Measurements from ENCODE around the gene KDR.

KDR gene

DNA sequence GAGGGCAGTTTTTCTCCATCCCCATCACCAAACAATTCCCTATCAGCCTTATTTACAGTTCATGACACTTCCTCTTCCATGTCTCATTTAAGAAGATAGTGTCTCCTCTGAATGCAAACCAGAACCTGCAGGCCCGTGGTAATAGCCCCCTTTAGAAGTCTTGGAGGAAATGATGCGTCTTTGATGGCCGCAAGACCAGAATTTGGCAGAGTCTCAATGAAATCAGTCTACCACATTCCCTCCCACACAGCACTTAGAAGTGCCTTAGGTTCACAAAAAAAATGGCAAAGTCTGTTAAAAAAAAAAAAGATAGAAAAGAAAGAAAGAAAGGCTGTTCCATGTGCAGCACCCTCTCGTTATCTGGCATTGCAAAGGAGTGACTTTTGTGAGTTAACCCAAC, 2.1 kb upstream of the KDR start:
- Histone ChIP-seq H3K4me3 (replicated peaks; ENCODE audit: low read depth, low read length) (no peak overlapping the region), H3K27me3 (replicated peaks; ENCODE audit: control insufficient read depth, insufficient read depth, low read length) (no peaks in the 10 kb centered on the region), H3K36me3 (ENCODE audit: control insufficient read depth, insufficient read depth, low read length) (no peaks in the 10 kb centered on the region)
- TF ChIP-seq, protein P1, sequence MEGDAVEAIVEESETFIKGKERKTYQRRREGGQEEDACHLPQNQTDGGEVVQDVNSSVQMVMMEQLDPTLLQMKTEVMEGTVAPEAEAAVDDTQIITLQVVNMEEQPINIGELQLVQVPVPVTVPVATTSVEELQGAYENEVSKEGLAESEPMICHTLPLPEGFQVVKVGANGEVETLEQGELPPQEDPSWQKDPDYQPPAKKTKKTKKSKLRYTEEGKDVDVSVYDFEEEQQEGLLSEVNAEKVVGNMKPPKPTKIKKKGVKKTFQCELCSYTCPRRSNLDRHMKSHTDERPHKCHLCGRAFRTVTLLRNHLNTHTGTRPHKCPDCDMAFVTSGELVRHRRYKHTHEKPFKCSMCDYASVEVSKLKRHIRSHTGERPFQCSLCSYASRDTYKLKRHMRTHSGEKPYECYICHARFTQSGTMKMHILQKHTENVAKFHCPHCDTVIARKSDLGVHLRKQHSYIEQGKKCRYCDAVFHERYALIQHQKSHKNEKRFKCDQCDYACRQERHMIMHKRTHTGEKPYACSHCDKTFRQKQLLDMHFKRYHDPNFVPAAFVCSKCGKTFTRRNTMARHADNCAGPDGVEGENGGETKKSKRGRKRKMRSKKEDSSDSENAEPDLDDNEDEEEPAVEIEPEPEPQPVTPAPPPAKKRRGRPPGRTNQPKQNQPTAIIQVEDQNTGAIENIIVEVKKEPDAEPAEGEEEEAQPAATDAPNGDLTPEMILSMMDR (IDR thresholded peaks at IDR 0.05; ENCODE audit: insufficient read depth, low read length, poor library complexity, severe bottlenecking), result no peak
- DNase-seq (ENCODE audit: extremely low read depth, insufficient read length), result no peak

DNA sequence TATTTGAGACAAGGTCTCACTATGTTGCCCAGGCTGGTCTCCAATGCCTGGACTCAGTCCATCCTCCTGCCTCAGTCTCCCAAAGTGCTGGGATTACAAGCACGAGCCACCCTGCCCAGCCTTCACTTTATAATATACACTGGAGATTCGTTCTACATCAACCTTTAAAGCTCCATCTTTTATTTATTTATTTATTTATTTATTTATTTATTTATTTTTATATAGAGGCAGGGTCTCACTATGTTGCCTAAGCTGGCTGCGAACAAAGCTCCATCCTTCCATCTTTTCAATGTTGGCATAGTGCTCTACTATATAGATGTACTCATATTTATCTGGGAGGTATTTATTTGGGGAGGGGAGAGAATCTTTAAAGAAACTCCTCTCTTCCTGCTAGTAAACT, 1.7 kb upstream of the KDR start:
- DNase-seq (ENCODE audit: extremely low read depth, insufficient read length), result no peak
- TF ChIP-seq, protein P1 (IDR thresholded peaks at IDR 0.05; ENCODE audit: insufficient read depth, low read length, poor library complexity, severe bottlenecking), result no peak
- no peaks in the 10 kb centered on the region for H3K36me3 ChIP-seq (ENCODE audit: control insufficient read depth, insufficient read depth, low read length)
- no peaks in the 10 kb centered on the region for H3K27me3 ChIP-seq (replicated peaks; ENCODE audit: control insufficient read depth, insufficient read depth, low read length)
- no peak overlapping the region for H3K4me3 ChIP-seq (replicated peaks; ENCODE audit: low read depth, low read length)

DNA sequence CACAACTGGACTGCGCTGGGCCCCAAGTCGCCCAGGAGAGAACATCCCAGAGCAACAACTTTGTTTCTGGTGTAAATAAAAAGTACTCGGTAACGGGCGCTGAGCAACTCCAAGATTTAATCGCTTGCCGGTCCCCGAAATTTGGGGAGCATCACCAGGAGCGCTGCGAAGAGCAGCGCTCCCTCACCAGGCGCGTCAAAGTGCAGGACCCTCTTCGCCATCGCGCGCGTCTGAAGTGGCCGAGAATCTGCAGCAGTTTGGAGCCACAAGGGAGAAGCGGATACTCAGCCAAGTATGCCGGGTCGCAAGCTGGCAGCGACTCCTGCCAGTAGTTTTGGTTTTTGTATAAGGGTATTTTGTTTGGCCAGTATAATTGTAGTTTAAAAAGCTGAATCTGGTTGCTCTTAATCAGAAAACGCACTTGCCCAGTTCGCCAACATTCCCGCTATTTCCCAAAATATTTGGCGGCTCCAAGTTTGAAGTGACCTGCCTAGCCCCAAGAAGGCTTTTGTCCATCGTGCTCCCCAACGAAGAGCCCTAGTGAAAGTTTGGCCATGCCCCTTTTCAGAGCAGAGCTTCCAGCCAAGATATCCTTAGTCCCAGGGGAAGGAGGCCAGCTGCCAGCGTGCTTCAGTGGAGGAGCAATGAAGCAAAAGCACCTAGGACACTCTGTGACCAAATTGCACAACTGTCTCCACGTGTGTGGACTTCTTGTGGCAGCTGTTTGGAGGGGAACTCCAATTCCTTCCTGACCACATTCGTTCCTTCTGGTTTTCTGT, 557 bp upstream of the KDR start:
- H3K36me3 ChIP-seq (ENCODE audit: control insufficient read depth, insufficient read depth, low read length), result no peaks in the 10 kb centered on the region
- TF ChIP-seq, protein P1 (IDR thresholded peaks at IDR 0.05; ENCODE audit: insufficient read depth, low read length, poor library complexity, severe bottlenecking), result no peak
- DNase-seq (ENCODE audit: extremely low read depth, insufficient read length), result no peak
- H3K27me3 ChIP-seq (replicated peaks; ENCODE audit: control insufficient read depth, insufficient read depth, low read length), result no peaks in the 10 kb centered on the region
- no peak overlapping the region for H3K4me3 ChIP-seq (replicated peaks; ENCODE audit: low read depth, low read length)

DNA sequence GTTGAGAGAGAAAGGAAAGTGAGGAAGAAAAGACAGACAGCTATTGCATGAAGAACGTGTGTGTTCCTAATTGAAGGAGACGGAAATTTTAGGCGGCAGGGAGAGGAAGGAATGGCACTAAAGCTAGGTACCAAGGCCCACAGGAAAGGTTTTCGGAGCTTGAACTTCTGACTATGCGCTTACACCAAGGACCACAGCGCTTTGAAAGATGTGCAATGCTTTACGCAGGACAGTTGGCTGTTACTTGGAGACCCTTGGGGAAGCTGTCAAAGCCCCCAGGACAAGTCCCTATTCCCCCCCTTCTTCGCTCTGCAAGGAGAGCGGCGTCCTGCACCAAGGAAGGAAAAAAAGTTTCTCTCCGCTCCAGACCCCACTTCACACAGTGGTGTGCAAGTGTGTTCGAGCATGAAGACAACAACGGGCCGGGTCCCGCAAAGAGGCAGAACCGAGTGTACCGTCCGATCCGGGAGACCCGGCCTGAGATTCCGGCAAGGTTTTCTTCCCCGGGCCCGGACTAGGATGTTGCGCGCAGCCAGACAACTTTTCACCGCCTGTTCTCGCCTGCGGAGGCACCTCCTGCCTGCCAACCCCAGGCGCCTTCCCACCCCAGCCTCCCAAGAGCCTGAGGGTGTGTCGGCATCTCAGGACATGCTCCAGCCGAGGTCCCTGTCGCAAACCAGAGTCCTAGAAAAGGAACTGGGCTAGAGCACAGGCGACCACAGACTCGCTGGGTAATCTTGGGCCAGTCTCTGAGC, 896 bp downstream of the KDR start:
- Histone ChIP-seq H3K27me3 (replicated peaks; ENCODE audit: control insufficient read depth, insufficient read depth, low read length) (no peaks in the 10 kb centered on the region), H3K4me3 (replicated peaks; ENCODE audit: low read depth, low read length) (no peak overlapping the region), H3K36me3 (ENCODE audit: control insufficient read depth, insufficient read depth, low read length) (no peaks in the 10 kb centered on the region)
- TF ChIP-seq, protein P1 (IDR thresholded peaks at IDR 0.05; ENCODE audit: insufficient read depth, low read length, poor library complexity, severe bottlenecking), result no peak
- DNase-seq (ENCODE audit: extremely low read depth, insufficient read length), result peak; percentile 3

DNA sequence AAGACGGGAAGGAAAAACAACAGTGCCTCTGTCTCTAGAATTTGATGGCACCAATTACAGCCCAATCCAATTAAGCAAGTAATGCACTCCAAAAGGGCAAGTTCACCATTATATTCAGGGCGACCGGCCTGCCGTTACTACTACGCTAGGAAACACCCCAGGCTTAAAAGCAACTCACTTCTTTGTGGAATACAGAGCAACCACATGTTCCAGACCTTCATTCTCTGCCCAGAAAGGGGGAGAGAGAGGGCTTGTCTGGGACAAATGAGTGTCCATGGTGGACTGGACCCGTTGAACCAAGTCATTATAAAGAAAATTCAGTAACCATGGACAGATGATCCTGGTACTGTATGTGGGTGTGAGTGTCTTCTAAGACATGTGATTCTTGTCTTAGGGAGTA, 1.6 kb downstream of the KDR start:
- TF ChIP-seq, protein P1 (IDR thresholded peaks at IDR 0.05; ENCODE audit: insufficient read depth, low read length, poor library complexity, severe bottlenecking), result no peak
- Histone ChIP-seq H3K4me3 (replicated peaks; ENCODE audit: low read depth, low read length) (no peak overlapping the region), H3K36me3 (ENCODE audit: control insufficient read depth, insufficient read depth, low read length) (no peaks in the 10 kb centered on the region), H3K27me3 (replicated peaks; ENCODE audit: control insufficient read depth, insufficient read depth, low read length) (no peaks in the 10 kb centered on the region)
- DNase-seq (ENCODE audit: extremely low read depth, insufficient read length), result no peak

All from GM06990 (cell line).